Activated T-cell treated with anti-CD3 and anti-CD28 coated beads, Interleukin-2, amount 50 U/mL, for 4 hours (primary cell): ENCODE data around the gene CDC42EP3. TPM values are rescaled to one million over a fixed set of nuclear protein-coding genes. Genes with fewer than 3 reads are reported as not detected.

Source experiments
- ATAC-seq, 2 donors: fragments of 200-7000 bp; cut with Tn5 transposase; one replicate each; pipeline ENCODE4 v1.10.0; 2021
- DNase-seq: peaks from one replicate; pipeline ENCODE4 v3.0.0-alpha.2; 2020
- H3K27me3 Mint-ChIP-seq: one replicate; pipeline ENCODE4 v1.8.0; 2021; ENCODE audit warnings: low read depth, mixed read lengths
- H3K36me3 Mint-ChIP-seq: one replicate; pipeline ENCODE4 v1.8.0; 2022; ENCODE audit warnings: mixed read lengths; ENCODE audit not compliant: insufficient read depth
- H3K4me1 Mint-ChIP-seq: one replicate; pipeline ENCODE4 v1.8.0; 2021; ENCODE audit warnings: low read depth, mixed read lengths
- H3K4me3 Mint-ChIP-seq: one replicate; pipeline ENCODE4 v1.8.0; 2021; ENCODE audit warnings: mild to moderate bottlenecking, moderate library complexity, mixed read lengths
- H3K9me3 Mint-ChIP-seq: one replicate; pipeline ENCODE4 v1.8.0; 2021; ENCODE audit warnings: mixed read lengths
- total RNA-seq, 3 donors: library from RNA; stranded (reverse); gene quantifications; one replicate each; pipeline ENCODE4 v1.2.1, GENCODE V29; 2021

CDC42EP3 gene
- total RNA-seq, 3 donors from 2014 or later = 31.6 to 58.1 (median 39.4) TPM

- H3K4me1 Mint-ChIP-seq = peaks cover 74% of the 10 kb centered on the region
- H3K36me3 Mint-ChIP-seq = peaks cover 75% of the 10 kb centered on the region
- H3K9me3 Mint-ChIP-seq = peaks cover 1% of the 10 kb centered on the region
- DNase-seq (no peak), ATAC-seq (no peak)
- H3K27me3 Mint-ChIP-seq = no peaks in the 10 kb centered on the region
- no peak overlapping the region for H3K4me3 Mint-ChIP-seq
Measured at GRCh38 chr2:37642907-37643729, 28.3 kb downstream of the CDC42EP3 start.

- Mint-ChIP-seq H3K4me3 (no peak overlapping the region), H3K4me1 (peaks cover 71% of the 10 kb centered on the region), H3K9me3 (no peaks in the 10 kb centered on the region), H3K27me3 (no peaks in the 10 kb centered on the region), H3K36me3 (peaks cover 65% of the 10 kb centered on the region)
- DNase-seq (no peak), ATAC-seq (no peak)
Measured at GRCh38 chr2:37641582-37642171, 29.8 kb downstream of the CDC42EP3 start.

GRCh38 chr2:37639631-37640030, 31.8 kb downstream of the CDC42EP3 start:
- ATAC-seq (no peak), DNase-seq (no peak)
- Mint-ChIP-seq H3K36me3 (peaks cover 52% of the 10 kb centered on the region), H3K27me3 (no peaks in the 10 kb centered on the region), H3K4me1 (peaks cover 73% of the 10 kb centered on the region), H3K4me3 (no peak overlapping the region), H3K9me3 (no peaks in the 10 kb centered on the region)

GRCh38 chr2:37638973-37639372, 32.5 kb downstream of the CDC42EP3 start:
- DNase-seq (no peak), ATAC-seq (no peak)
- peaks cover 72% of the 10 kb centered on the region for H3K4me1 Mint-ChIP-seq
- H3K4me3 Mint-ChIP-seq = no peak overlapping the region
- H3K27me3 Mint-ChIP-seq = no peaks in the 10 kb centered on the region
- no peaks in the 10 kb centered on the region for H3K9me3 Mint-ChIP-seq
- peaks cover 47% of the 10 kb centered on the region for H3K36me3 Mint-ChIP-seq

- H3K27me3 Mint-ChIP-seq = no peaks in the 10 kb centered on the region
- peaks cover 72% of the 10 kb centered on the region for H3K4me1 Mint-ChIP-seq
- no peaks in the 10 kb centered on the region for H3K9me3 Mint-ChIP-seq
- no peak overlapping the region for H3K4me3 Mint-ChIP-seq
- no peak for DNase-seq
- ATAC-seq = no peak
- H3K36me3 Mint-ChIP-seq = peaks cover 41% of the 10 kb centered on the region
Measured at GRCh38 chr2:37637985-37638384, 33.5 kb downstream of the CDC42EP3 start.

GRCh38 chr2:37637190-37637860, 34.1 kb downstream of the CDC42EP3 start:
- Mint-ChIP-seq H3K36me3 (peaks cover 38% of the 10 kb centered on the region), H3K4me3 (no peak overlapping the region), H3K9me3 (no peaks in the 10 kb centered on the region), H3K4me1 (peaks cover 72% of the 10 kb centered on the region), H3K27me3 (no peaks in the 10 kb centered on the region)
- ATAC-seq = no peak
- no peak for DNase-seq

GRCh38 chr2:37636381-37637066, 34.9 kb downstream of the CDC42EP3 start:
- Mint-ChIP-seq H3K4me1 (peaks cover 67% of the 10 kb centered on the region), H3K36me3 (peaks cover 32% of the 10 kb centered on the region), H3K27me3 (no peaks in the 10 kb centered on the region), H3K9me3 (no peaks in the 10 kb centered on the region), H3K4me3 (no peak overlapping the region)
- ATAC-seq (no peak), DNase-seq (no peak)

- peak overlapping the region; percentile 66 for H3K4me3 Mint-ChIP-seq
- ATAC-seq (peak; percentile 86 to 88), DNase-seq (peak; percentile 66)
- H3K36me3 Mint-ChIP-seq = peaks cover 25% of the 10 kb centered on the region
- H3K27me3 Mint-ChIP-seq = no peaks in the 10 kb centered on the region
- peaks cover 69% of the 10 kb centered on the region for H3K4me1 Mint-ChIP-seq
- no peaks in the 10 kb centered on the region for H3K9me3 Mint-ChIP-seq
Measured at GRCh38 chr2:37635504-37636380, 35.7 kb downstream of the CDC42EP3 start.

- Mint-ChIP-seq H3K4me1 (peaks cover 76% of the 10 kb centered on the region), H3K9me3 (no peaks in the 10 kb centered on the region), H3K27me3 (no peaks in the 10 kb centered on the region), H3K4me3 (peak overlapping the region; percentile 66), H3K36me3 (peaks cover 21% of the 10 kb centered on the region)
- no peak for ATAC-seq
- peak; percentile 36 for DNase-seq
Measured at GRCh38 chr2:37634914-37635503, 36.4 kb downstream of the CDC42EP3 start.

- Mint-ChIP-seq H3K27me3 (no peaks in the 10 kb centered on the region), H3K4me1 (peaks cover 81% of the 10 kb centered on the region), H3K9me3 (no peaks in the 10 kb centered on the region), H3K4me3 (no peak overlapping the region), H3K36me3 (peaks cover 12% of the 10 kb centered on the region)
- no peak for ATAC-seq
- DNase-seq = no peak
Measured at GRCh38 chr2:37633845-37634244, 37.6 kb downstream of the CDC42EP3 start.

- H3K9me3 Mint-ChIP-seq = no peaks in the 10 kb centered on the region
- no peak overlapping the region for H3K4me3 Mint-ChIP-seq
- ATAC-seq (no peak), DNase-seq (no peak)
- H3K36me3 Mint-ChIP-seq = peaks cover 9% of the 10 kb centered on the region
- H3K27me3 Mint-ChIP-seq = no peaks in the 10 kb centered on the region
- H3K4me1 Mint-ChIP-seq = peaks cover 81% of the 10 kb centered on the region
Measured at GRCh38 chr2:37633234-37633633, 38.2 kb downstream of the CDC42EP3 start.

GRCh38 chr2:37632310-37632709, 39.1 kb downstream of the CDC42EP3 start:
- H3K4me1 Mint-ChIP-seq = peaks cover 82% of the 10 kb centered on the region
- ATAC-seq (no peak), DNase-seq (no peak)
- H3K27me3 Mint-ChIP-seq = no peaks in the 10 kb centered on the region
- no peaks in the 10 kb centered on the region for H3K9me3 Mint-ChIP-seq
- peaks cover 9% of the 10 kb centered on the region for H3K36me3 Mint-ChIP-seq
- H3K4me3 Mint-ChIP-seq = no peak overlapping the region

- Mint-ChIP-seq H3K36me3 (peaks cover 9% of the 10 kb centered on the region), H3K27me3 (no peaks in the 10 kb centered on the region), H3K4me1 (peaks cover 82% of the 10 kb centered on the region), H3K9me3 (no peaks in the 10 kb centered on the region), H3K4me3 (no peak overlapping the region)
- no peak for ATAC-seq
- no peak for DNase-seq
Measured at GRCh38 chr2:37631698-37632097, 39.7 kb downstream of the CDC42EP3 start.
